HG03025 (cell line): ENCODE results near the gene MON2.
"Not testable (repeated sequence)": the region's sequence is repeated elsewhere in the genome, so short reads cannot be mapped to it uniquely, and the experiment has no call there.

ENCODE experiments used
- ATAC-seq: cut with Tn5 transposase; IDR thresholded peaks from one replicate; pipeline ENCODE4 v1.9.1; 2021; ENCODE audit warnings: mild to moderate bottlenecking, moderate library complexity; ENCODE audit not compliant: unreplicated experiment, low FRiP score

The MON2 gene

DNA sequence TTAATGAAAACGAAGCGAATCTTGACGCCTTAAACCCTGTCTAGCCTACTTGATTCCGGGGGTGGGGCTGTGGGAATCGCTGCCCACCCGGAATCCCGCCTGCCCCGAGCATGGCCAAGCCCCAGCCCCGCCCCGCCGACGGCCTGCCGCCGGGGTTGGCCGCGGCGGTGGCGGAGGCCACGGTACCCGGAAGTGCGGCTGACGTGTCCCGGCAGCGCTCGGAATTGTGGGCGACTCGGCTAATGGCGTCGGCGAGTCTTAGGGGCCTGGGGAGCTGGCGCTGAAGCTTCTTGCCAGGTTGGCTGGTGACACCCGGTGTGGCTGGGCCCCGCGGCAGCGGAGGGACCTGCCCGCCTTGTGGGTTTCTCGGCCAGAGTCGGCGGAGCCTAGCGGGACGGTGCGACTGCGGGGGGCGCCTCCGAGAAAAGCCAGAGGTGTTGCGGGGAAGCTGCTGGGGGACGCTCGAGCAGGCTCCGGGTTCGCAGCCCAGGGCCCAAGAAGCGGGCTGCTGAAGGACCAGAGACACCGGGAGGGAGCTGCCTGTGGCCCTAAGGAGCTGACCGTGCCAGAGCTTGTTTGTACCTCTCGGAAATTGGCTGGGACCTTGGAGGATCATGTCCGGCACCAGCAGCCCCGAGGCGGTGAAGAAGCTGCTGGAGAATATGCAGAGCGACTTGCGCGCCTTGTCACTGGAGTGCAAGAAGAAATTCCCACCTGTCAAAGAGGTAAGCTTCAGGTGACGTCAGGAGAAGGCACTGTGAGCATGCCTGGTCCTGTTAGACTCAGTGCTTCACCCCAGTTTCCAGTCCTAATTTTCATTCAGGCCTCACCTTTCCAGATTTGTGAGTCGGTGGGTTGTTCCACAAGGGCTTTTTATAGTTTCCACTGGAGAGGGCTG lies at the start of gene MON2:
MON2 (plus strand) TSS at position 233 of the 898 bp plus-strand sequence; CDS start at position 615, 382 bp downstream.
- peak; percentile 95 for ATAC-seq

DNA sequence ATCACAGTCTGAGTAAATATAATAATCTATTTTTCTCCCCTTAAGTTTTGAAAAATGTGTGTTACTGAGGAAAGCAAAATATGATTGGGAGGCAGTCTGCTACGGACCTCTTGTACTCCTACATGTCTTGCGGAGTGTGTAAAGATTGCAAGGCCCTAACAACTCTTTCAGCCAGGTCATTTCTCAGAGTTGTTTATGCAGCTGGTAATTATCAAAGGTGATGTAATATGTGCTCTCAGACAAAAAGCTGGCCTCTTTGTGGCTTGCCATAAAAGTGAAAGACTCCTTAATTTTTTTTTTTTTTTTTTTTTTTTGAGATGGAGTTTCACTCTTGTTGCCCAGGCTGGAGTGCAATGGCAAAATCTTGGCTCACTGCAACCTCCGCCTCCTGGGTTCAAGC lies 40.5 kb upstream of the MON2 start:
- no peak for ATAC-seq

DNA sequence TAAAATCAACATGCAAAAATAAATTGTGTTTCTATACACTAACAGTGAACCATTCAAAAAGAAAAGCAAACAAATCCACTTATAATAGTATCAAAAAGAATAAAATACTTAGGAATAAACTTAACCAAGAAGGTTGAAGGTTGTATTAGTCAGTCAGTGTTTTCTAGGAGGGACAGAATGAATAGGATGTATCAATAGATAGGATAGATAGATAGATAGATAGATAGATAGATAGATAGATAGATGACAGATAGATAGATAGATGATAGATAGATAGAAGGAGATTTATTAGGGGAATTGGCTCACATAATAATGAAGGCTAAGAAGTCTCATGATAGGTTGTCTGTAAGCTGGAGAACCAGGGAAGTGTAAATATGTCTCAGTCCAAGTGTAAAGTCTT lies 37.2 kb upstream of the MON2 start:
- no peak for ATAC-seq

DNA sequence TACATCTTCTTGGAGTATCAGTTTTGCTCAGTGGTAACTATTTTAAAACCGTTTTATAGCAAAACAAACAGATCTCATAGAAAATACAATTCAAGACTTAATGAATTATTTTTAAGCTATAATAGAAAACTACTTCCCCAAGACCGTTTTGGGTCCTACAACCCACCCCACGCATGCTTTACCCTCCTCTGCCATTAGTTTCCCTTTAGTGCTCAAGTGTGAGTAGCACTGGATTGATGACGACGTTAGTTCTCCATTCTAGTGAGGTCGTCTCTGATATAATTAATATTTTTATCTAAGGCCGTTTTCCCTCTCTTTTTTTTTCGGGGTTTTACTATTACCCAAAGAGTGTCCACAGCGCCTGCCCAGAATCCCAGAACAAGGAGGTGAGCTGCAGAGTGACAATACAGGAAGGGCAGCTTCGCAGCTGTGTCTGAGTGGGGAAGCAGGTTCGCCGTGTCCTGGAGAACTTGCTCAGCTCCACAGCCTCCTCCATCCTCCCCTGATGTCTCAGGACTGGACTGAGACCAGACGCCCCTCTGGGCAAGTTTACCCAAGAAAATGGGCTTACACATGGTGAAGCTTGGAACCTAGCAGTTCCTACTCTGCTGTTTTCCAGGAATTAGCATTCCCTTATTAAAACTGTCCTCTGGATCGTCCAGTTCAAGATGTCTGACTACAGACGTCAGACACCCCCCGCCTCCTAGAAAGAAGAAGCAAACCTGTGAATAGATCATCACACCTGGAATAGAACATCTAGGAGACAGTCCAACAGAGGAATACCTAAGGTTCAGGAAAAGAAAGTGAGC lies 31.9 kb upstream of the MON2 start:
- ATAC-seq, result no peak

DNA sequence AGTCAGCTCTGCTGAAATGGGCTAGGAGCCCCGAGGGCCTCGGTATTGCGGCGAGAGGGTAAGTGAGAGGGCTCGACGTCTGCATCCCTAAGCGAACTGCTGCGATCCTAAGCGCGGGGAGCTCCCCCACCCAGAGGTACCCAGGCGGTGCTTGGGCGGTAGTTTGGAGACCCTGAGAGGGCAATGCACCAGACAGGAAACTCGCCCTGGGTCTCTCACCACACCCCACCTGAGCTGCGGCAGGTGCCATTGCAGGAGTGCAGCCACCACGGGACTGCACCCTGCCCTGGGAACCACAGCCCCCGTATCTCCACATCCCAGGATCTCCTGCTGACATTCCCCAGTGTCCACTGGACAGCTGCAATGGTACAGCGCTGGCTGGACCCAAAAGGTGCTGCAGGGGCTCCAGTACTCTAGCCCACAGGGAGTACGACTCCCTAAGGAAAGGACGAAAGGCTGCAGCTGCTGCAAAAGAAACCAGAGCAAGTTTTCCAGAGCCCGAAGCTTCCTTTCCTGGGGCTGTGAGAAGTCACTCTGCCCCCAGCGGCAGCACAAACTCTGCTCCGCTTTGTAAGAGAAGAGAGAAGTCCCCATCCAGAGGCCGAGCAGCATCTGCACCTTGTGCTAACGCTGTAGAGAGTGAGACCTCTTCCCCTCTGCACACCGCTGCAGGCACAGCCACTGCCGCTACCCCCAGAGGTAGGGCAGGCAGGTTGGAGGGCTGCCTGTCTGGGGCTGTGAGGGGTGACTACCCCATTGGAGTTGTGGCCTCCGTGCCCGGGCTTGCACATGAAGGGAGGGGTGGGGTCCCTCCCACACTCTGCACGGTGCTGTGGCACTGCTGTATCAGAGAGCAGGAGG lies 31.1 kb upstream of the MON2 start:
- ATAC-seq, result peak; percentile 61

DNA sequence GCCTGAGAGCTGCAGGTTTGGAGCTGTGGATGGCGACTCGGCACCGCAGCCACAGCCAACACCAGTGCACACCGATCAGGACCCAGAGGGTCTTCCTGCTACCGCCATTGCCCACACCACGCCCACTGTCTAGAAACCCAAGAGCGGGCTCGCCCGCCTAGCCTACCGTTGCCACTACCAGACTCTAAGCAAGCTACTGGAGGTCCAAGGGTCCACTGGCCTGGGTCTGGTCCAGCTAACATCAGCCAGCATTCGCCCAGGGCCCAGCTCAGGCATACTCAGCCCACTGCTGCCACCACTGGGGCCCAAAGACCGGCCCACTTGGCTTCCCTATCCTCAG lies 30.5 kb upstream of the MON2 start:
- no peak for ATAC-seq

DNA sequence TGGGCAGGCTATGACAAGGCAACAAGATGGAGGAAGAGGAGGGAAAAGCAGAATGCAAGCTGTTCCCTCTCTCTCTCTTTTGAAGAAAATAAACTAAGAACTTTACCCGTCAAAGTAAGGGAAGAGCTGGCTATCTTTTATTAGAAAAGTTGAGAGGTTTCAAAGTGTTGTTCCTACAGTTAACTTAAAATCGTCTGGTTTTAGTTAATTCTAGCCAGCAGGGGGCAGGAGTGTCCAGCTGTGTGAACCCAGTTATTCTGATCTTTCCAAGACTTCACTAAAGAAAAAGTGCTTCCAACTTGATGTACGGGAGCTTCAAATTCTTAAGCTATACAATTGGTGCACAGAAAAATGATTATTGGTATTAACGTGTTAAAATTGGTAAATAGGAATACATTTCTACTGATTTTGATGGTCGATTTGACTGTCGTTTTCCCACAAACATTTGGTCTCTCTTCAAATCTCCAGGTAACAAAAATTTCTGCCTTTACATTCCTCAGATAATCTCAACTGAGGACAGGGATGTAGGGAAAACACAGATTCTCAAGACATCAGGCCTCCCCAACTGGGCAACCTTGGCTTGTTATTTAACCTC lies 28.4 kb upstream of the MON2 start:
- no peak for ATAC-seq

GRCh38 chr12:62446754-62447452 lies 19.7 kb upstream of the MON2 start:
- no peak for ATAC-seq

GRCh38 chr12:62448436-62448835 lies 18.2 kb upstream of the MON2 start:
- ATAC-seq, result no peak

GRCh38 chr12:62455429-62455828 lies 11.2 kb upstream of the MON2 start:
- not testable (repeated sequence) for ATAC-seq

- no peak for ATAC-seq
These were observed 8.0 kb upstream of the MON2 start for GRCh38 chr12:62458626-62459025.

DNA sequence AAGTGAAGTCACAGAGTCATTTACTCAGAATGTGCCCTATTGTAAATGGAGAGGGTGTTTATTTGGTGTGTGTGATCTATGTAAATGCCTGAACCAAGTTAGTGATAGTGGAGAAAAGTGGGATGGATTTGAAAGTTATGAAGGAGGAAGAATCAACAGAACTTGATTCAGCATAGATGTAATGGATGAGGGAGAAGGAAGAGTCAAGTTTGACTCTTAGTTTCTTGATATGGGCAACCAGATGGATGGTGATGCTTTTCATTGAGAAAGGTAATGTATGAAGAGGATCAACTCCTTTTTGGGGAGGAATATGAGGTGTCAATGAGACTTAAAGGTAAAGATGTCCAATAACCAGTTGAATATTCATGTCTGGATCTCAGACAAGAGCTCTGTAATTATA lies 6.7 kb upstream of the MON2 start:
- no peak for ATAC-seq

GRCh38 chr12:62461171-62461837 lies 5.3 kb upstream of the MON2 start:
- ATAC-seq, result not testable (repeated sequence)

GRCh38 chr12:62463252-62463651 lies 3.4 kb upstream of the MON2 start:
- not testable (repeated sequence) for ATAC-seq

- peak; percentile 24 for ATAC-seq
These were observed 520 bp upstream of the MON2 start for GRCh38 chr12:62466018-62466593.

- ATAC-seq, result no peak
These were observed 1.8 kb downstream of the MON2 start for GRCh38 chr12:62468397-62468796.

DNA sequence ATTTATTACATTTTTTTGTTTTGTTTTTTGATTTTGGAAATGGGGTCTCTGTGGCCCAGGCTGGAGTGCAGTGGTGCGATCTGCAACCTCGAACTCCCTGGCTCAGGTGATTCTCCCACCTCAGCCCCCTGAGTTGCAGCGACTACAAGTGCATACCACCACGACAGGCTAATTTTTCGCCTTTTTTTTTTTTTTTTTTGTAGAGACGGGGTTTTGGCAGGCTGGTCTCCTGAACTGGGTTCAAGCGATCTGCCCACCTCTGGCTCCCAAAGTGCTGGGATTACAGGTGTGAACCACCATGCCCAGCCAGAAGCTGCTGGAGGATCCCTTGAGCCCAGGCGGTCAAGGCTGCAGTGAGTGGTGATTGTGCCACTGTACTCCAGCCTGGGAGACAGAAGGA lies 2.3 kb downstream of the MON2 start:
- no peak for ATAC-seq

DNA sequence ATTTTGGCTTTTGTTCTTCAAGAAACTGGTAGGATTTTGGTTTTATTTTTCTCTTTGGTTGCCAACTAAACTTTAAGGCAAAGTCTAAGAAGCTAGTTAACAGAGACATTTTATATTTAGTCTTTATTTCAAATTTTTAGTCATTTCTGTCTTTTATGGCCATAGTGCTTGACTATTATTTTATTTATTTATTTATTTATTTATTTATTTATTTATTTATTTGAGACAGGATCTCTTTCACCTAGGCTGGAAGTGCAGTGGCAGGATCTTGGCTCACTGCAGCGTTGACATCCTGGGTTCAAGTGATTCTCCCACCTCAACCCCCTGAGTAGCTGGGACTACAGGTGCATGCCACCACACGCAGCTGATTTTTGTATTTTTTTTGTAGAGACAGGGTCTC lies 3.1 kb downstream of the MON2 start:
- ATAC-seq, result no peak

GRCh38 chr12:62471734-62472133 lies 5.1 kb downstream of the MON2 start:
- no peak for ATAC-seq
